Lung (tissue), 12 donors: ENCODE results near the gene AGR3. TPM values are rescaled to one million over a fixed set of nuclear protein-coding genes. Genes with fewer than 3 reads are reported as not detected.

Source experiments
- ATAC-seq: fragments of 200-7000 bp; cut with Tn5 transposase; one replicate; pipeline ENCODE4 v1.9.1; 2020; ENCODE audit warnings: moderate number of reproducible peaks; ENCODE audit not compliant: insufficient read depth, low FRiP score
- DNase-seq, 3 donors: peaks; one replicate each; pipeline ENCODE4 v3.0.0-alpha.2; 2013 to 2017
- H3K27ac ChIP-seq, 2 donors: one replicate each; pipeline ENCODE4 v1.5.1; 2013; ENCODE audit warnings: mild to moderate bottlenecking in 2 of 2, moderate library complexity in 2 of 2, control low read depth in 1 of 2, inconsistent platforms in 1 of 2, low read depth in 1 of 2, low read length in 1 of 2
- H3K27me3 ChIP-seq, 3 donors: one replicate each; pipeline ENCODE4 v1.5.1; 2013; ENCODE audit warnings: low read length in 2 of 3; ENCODE audit not compliant: control insufficient read depth in 3 of 3, insufficient read depth in 3 of 3
- H3K36me3 ChIP-seq, 4 donors: one replicate each; pipeline ENCODE4 v1.5.1; 2013; ENCODE audit warnings: low read length in 4 of 4, mild to moderate bottlenecking in 1 of 4, moderate library complexity in 1 of 4; ENCODE audit not compliant: control insufficient read depth in 4 of 4, insufficient read depth in 4 of 4
- H3K4me1 ChIP-seq, 5 donors: one replicate each; pipeline ENCODE4 v1.5.1; 2013; ENCODE audit warnings: low read length in 5 of 5, mild to moderate bottlenecking in 2 of 5, moderate library complexity in 1 of 5; ENCODE audit not compliant: control insufficient read depth in 5 of 5, insufficient read depth in 5 of 5
- H3K4me3 ChIP-seq: one replicate; pipeline ENCODE4 v1.5.1; 2013; ENCODE audit warnings: mild to moderate bottlenecking, control low read depth, moderate library complexity
- H3K9ac ChIP-seq, 2 donors: one replicate each; pipeline ENCODE4 v1.5.1; 2013; ENCODE audit warnings: low read length in 2 of 2, control low read depth in 1 of 2; ENCODE audit not compliant: insufficient read depth in 1 of 2
- H3K9me3 ChIP-seq, 4 donors: one replicate each; pipeline ENCODE4 v1.5.1; 2013; ENCODE audit warnings: low read length in 3 of 4, mild to moderate bottlenecking in 1 of 4, moderate library complexity in 1 of 4; ENCODE audit not compliant: control insufficient read depth in 4 of 4, insufficient read depth in 3 of 4
- WGBS, 2 donors: extraction: QIAGEN DNeasy Blood & Tissue Kit; methylation state at CpG; one replicate each; pipeline ENCODE4 v1.1.7; 2013; 5-methylcytosine and 5-hydroxymethylcytosine counted together
- polyA plus RNA-seq, 2 donors: library from polyadenylated mRNA; stranded (reverse); fragments of 200-250 nt; gene quantifications; one replicate each; pipeline ENCODE4 v1.2.1, GENCODE V29; 2013
- total RNA-seq, 2 donors: library from RNA; depleted of rRNA in 1 of 2; stranded (reverse); fragments of >200 nt in 1 of 2; gene quantifications; one replicate each; pipeline ENCODE4 v1.2.1, GENCODE V29; 2014 to 2021
- TF ChIP-seq, protein P1 (sequence below): IDR thresholded peaks from 2 replicates; pipeline ENCODE4 v1.5.1; 2012; ENCODE audit warnings: mild to moderate bottlenecking; ENCODE audit errors: control extremely low read depth, extremely low read depth
- donor health status: control.
- donor health status: control.
- donor health status: Bipolar disorder and iron deficiency.
- donor health status: healthy.
- donor health status: DM: yes; HTN: yes; CAD: no.

AGR3 gene
- total and polyA plus RNA-seq, 4 donors = 136 to 464 (median 188) TPM

DNA sequence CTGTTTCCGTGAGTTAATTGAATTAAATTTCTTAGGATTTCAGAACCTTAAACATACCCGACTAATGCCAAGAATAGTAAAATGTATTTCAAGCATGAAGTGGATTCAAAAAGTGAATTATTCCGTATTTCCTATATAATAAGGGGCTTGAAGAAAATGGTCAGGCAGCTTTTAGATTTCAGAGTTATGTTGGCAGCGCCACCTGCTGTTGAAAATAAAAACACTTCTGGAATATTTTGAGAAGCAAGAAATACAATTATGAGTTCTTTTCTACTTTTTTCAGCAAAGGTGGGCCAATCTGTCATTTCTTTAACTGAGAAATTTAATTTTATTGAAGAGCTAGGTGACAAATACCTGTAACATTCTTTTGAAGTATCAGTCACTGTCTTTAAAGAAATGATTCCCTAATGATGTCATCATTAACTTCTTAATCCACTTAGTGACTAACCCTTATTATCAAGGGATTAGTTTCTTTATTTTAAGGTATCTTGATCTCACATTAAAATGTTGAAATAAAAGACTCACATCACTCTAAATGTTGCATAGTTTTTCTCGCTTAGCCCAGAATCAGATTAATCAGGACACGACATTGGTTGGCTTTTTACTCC, 36.6 kb upstream of the AGR3 start:
- peak; percentile 46 to 79 (median 75) for DNase-seq

DNA sequence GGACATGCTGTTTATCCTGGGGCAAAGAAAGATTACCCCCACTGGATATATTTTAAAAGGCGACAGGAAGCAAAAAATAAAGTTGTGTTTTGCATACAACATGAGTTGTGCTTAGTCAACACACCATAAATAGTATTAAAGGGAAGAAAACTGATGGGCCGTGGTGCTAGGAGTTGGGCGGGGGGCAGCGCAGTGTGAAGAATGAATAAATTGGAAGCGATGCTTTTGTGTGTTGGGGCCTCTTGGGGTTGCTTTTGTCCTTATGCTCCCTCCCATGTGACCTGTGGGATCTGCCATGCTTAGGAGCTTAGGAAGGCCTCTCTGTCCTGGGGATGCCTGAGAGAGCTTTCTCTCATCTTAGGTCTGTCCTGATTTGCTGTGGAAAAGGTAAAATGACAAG, 35.0 kb upstream of the AGR3 start:
- Histone ChIP-seq H3K4me1 (peaks cover 0 to 10% (median 6%) of the 10 kb centered on the region in 5 donors), H3K36me3 (no peaks in the 10 kb centered on the region), H3K27me3 (no peaks in the 10 kb centered on the region), H3K4me3 (no peak overlapping the region), H3K27ac (no peak overlapping the region), H3K9me3 (peaks cover 0 to 5% (median 0%) of the 10 kb centered on the region in 4 donors), H3K9ac (no peak overlapping the region)
- ATAC-seq (no peak), DNase-seq (no peak)
- TF ChIP-seq, protein P1, sequence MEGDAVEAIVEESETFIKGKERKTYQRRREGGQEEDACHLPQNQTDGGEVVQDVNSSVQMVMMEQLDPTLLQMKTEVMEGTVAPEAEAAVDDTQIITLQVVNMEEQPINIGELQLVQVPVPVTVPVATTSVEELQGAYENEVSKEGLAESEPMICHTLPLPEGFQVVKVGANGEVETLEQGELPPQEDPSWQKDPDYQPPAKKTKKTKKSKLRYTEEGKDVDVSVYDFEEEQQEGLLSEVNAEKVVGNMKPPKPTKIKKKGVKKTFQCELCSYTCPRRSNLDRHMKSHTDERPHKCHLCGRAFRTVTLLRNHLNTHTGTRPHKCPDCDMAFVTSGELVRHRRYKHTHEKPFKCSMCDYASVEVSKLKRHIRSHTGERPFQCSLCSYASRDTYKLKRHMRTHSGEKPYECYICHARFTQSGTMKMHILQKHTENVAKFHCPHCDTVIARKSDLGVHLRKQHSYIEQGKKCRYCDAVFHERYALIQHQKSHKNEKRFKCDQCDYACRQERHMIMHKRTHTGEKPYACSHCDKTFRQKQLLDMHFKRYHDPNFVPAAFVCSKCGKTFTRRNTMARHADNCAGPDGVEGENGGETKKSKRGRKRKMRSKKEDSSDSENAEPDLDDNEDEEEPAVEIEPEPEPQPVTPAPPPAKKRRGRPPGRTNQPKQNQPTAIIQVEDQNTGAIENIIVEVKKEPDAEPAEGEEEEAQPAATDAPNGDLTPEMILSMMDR = no peak
- 94 to 97% methylated on average over 5 of the region's 5 CpGs for WGBS, 2 donors

More for the DNA sequence above, 36.6 kb upstream of the AGR3 start:
- Histone ChIP-seq H3K9me3 (no peaks in the 10 kb centered on the region), H3K36me3 (no peaks in the 10 kb centered on the region), H3K27ac (no peak overlapping the region), H3K9ac (no peak overlapping the region), H3K27me3 (no peaks in the 10 kb centered on the region), H3K4me3 (no peak overlapping the region), H3K4me1 (peaks cover 0 to 14% (median 9%) of the 10 kb centered on the region in 5 donors)
- WGBS, 2 donors = 49 to 52% methylated on average over 6 of the region's 6 CpGs
- no peak for ATAC-seq
- TF ChIP-seq, protein P1 = peak; percentile 49

DNA sequence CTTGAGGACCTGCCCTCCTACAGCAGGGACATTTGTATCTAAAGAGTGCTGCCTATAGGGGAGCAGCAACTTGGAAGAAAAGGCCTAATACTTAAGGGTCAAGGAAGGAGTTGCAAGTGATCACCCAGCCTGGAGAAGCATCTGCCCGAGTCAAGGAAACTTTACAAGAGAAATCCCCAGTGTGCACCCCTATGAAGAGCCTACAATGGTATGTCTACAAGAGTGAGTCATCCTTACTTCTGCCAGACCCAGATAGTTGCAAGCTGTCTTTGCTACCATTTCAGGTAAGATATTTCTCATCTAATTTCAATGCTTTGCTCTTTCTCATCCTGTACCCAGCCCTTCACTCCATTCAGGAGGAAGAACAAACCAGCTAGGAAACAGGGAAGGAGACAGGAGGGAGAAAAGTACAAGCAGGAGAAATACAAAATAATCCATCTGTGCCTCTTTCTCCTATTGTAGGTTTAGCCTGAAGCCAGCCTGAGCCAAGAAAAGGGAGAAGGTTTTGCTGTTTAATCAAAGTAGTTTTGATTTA, 34.4 kb upstream of the AGR3 start:
- TF ChIP-seq, protein P1 = no peak
- no peaks in the 10 kb centered on the region for H3K36me3 ChIP-seq
- ATAC-seq = no peak
- H3K27me3 ChIP-seq = no peaks in the 10 kb centered on the region
- H3K9me3 ChIP-seq = peaks cover 0 to 5% (median 0%) of the 10 kb centered on the region in 4 donors
- no peak overlapping the region for H3K4me3 ChIP-seq
- H3K4me1 ChIP-seq = peaks cover 0 to 4% (median under 1%) of the 10 kb centered on the region in 5 donors
- DNase-seq = no peak
- WGBS, 2 donors = 71 to 85% methylated on average over 1 of the region's 1 CpG
- H3K27ac ChIP-seq = no peak overlapping the region
- no peak overlapping the region for H3K9ac ChIP-seq
